H1 (cell line): Measurements from ENCODE around the gene PHLDA1. TPM values are rescaled to one million over a fixed set of nuclear protein-coding genes. Genes with fewer than 3 reads are reported as not detected.

Experiments used
- CTCF ChIA-PET: fragments of 300-600 bp; sonication (Branson Sonifier 250); formaldehyde crosslinking; loops from one replicate; lab custom pipeline; 2021; ENCODE audit not compliant: partially characterized antibody; lab: Charles Lee
- POLR2A ChIA-PET: fragments of 300-600 bp; sonication (Branson Sonifier 250); formaldehyde crosslinking; loops from one replicate; lab custom pipeline; 2021; ENCODE audit warnings: inconsistent platforms; ENCODE audit not compliant: partially characterized antibody; lab: Charles Lee
- DNase-seq, 2 experiments: peaks; one replicate each; pipeline versions ENCODE4 v3.0.0 to v3.0.0-alpha.2; 2010 to 2022; ENCODE audit warnings: low spot score in 2 of 2, low read depth in 1 of 2, mixed read lengths in 1 of 2
- FAIRE-seq: peaks from 2 replicates; lab custom pipeline; 2011; peaks lifted over from hg19 to GRCh38; lab: Jason Lieb, UNC
- H2AFZ ChIP-seq: 2 replicates; pipeline ENCODE4 v1.8.1; 2012; ENCODE audit warnings: low read length, inconsistent platforms
- H2AK5ac ChIP-seq: 2 replicates; pipeline ENCODE4 v1.6.1; 2013; ENCODE audit warnings: low read depth, low read length
- H2BK120ac ChIP-seq: replicated peaks from 2 replicates; pipeline ENCODE3; 2013; ENCODE audit warnings: low read depth, low read length, inconsistent platforms
- H2BK12ac ChIP-seq: 2 replicates; pipeline ENCODE4 v1.6.1; 2013; ENCODE audit warnings: low read depth, low read length
- H2BK15ac ChIP-seq: 2 replicates; pipeline ENCODE4 v1.6.1; 2013; ENCODE audit warnings: low read length
- H2BK20ac ChIP-seq: 2 replicates; pipeline ENCODE4 v1.6.1; 2013; ENCODE audit warnings: low read length
- H2BK5ac ChIP-seq: 2 replicates; pipeline ENCODE4 v1.6.1; 2013; ENCODE audit warnings: low read depth, low read length
- H3K14ac ChIP-seq: 2 replicates; pipeline ENCODE4 v1.6.1; 2013; ENCODE audit warnings: inconsistent platforms; ENCODE audit not compliant: insufficient read length
- H3K18ac ChIP-seq: 2 replicates; pipeline ENCODE4 v1.6.1; 2013; ENCODE audit warnings: low read length; ENCODE audit errors: extremely low read depth
- H3K23ac ChIP-seq: 2 replicates; pipeline ENCODE4 v1.6.1; 2013; ENCODE audit warnings: inconsistent platforms; ENCODE audit not compliant: insufficient read length
- H3K23me2 ChIP-seq: 2 replicates; pipeline ENCODE4 v1.6.1; 2013; ENCODE audit warnings: low read depth, low read length
- H3K27ac ChIP-seq: 2 replicates; pipeline ENCODE4 v1.6.1; 2011; ENCODE audit warnings: low read depth, low read length, inconsistent platforms
- H3K27me3 ChIP-seq, 4 experiments: replicated peaks in 1 of 4; 1 replicate in 1 of 4; 2 replicates in 3 of 4; pipeline versions ENCODE4 v1.6.1 to v1.8.1; 2011 to 2013; ENCODE audit warnings: low read length in 3 of 4, mild to moderate bottlenecking in 3 of 4, inconsistent platforms in 2 of 4, mixed read lengths in 2 of 4, moderate library complexity in 1 of 4; ENCODE audit not compliant: control insufficient read depth in 3 of 4, insufficient read depth in 3 of 4; ENCODE audit errors: extremely low read depth in 1 of 4
- H3K36me3 ChIP-seq, 4 experiments: 2 replicates each; pipeline versions ENCODE4 v1.6.1 to v1.8.1; 2011 to 2013; ENCODE audit warnings: mild to moderate bottlenecking in 4 of 4, low read length in 3 of 4, moderate library complexity in 2 of 4, control low read depth in 1 of 4, inconsistent platforms in 1 of 4; ENCODE audit not compliant: insufficient read depth in 4 of 4, control insufficient read depth in 2 of 4
- H3K4ac ChIP-seq: replicated peaks from 2 replicates; pipeline ENCODE3; 2013; ENCODE audit warnings: low read length, low read depth, mixed read lengths, inconsistent platforms; ENCODE audit not compliant: insufficient read length
- H3K4me1 ChIP-seq, 4 experiments: replicated peaks in 1 of 4; 1 replicate in 1 of 4; 2 replicates in 3 of 4; pipeline versions ENCODE4 v1.6.1 to v1.8.1; 2011 to 2013; ENCODE audit warnings: low read length in 3 of 4, inconsistent platforms in 2 of 4, mixed read lengths in 1 of 4; ENCODE audit not compliant: insufficient read depth in 4 of 4, control insufficient read depth in 3 of 4
- H3K4me2 ChIP-seq, 2 experiments: 2 replicates each; pipeline versions ENCODE4 v1.6.1 to v1.8.1; 2011 to 2013; ENCODE audit warnings: low read depth in 2 of 2, low read length in 2 of 2, control low read depth in 1 of 2, inconsistent platforms in 1 of 2, mild to moderate bottlenecking in 1 of 2; ENCODE audit not compliant: insufficient read depth in 1 of 2
- H3K4me3 ChIP-seq, 4 experiments: fragments of 200-600, 300-600 bp in 1 of 4; sonication (generic), shearing (Covaris generic), sonication (Bioruptor Twin) in 1 of 4; 2 replicates each; pipeline versions ENCODE4 v1.5.1 to v1.8.1; 2011 to 2016; ENCODE audit warnings: low read length in 4 of 4, low read depth in 3 of 4, control low read depth in 2 of 4, inconsistent platforms in 2 of 4, mild to moderate bottlenecking in 2 of 4, mixed read lengths in 1 of 4, moderate library complexity in 1 of 4; ENCODE audit not compliant: insufficient read depth in 2 of 4; ENCODE audit errors: extremely low read depth in 1 of 4
- H3K56ac ChIP-seq: replicated peaks from 2 replicates; pipeline ENCODE3; 2013; ENCODE audit warnings: low read depth, mild to moderate bottlenecking, mixed read lengths, low read length, inconsistent platforms; ENCODE audit not compliant: insufficient read length
- H3K79me1 ChIP-seq: 2 replicates; pipeline ENCODE4 v1.6.1; 2013; ENCODE audit warnings: low read depth, low read length, control low read depth
- H3K79me2 ChIP-seq, 2 experiments: 2 replicates each; pipeline versions ENCODE4 v1.6.1 to v1.8.1; 2012 to 2013; ENCODE audit warnings: low read length in 2 of 2, mild to moderate bottlenecking in 2 of 2, inconsistent platforms in 1 of 2; ENCODE audit not compliant: insufficient read depth in 2 of 2, control insufficient read depth in 1 of 2
- H3K9ac ChIP-seq, 4 experiments: replicated peaks in 1 of 4; 1 replicate in 1 of 4; 2 replicates in 3 of 4; pipeline versions ENCODE4 v1.6.1 to v1.8.1; 2011 to 2013; ENCODE audit warnings: low read depth in 3 of 4, low read length in 3 of 4, control low read depth in 2 of 4, mild to moderate bottlenecking in 2 of 4, moderate library complexity in 2 of 4, inconsistent platforms in 1 of 4; ENCODE audit errors: extremely low read depth in 1 of 4
- H3K9me3 ChIP-seq, 2 experiments: 2 replicates each; pipeline versions ENCODE4 v1.6.1 to v1.8.1; 2012 to 2013; ENCODE audit warnings: mild to moderate bottlenecking in 2 of 2, moderate library complexity in 2 of 2, control low read depth in 1 of 2, inconsistent platforms in 1 of 2, low read depth in 1 of 2, low read length in 1 of 2, mixed read lengths in 1 of 2; ENCODE audit not compliant: insufficient read depth in 2 of 2
- H4K20me1 ChIP-seq, 2 experiments: replicated peaks in 1 of 2; 2 replicates each; pipeline versions ENCODE3 to v1.8.1; 2011 to 2013; ENCODE audit warnings: inconsistent platforms in 2 of 2, low read length in 2 of 2, mild to moderate bottlenecking in 1 of 2; ENCODE audit not compliant: insufficient read depth in 2 of 2, control insufficient read depth in 1 of 2
- H4K5ac ChIP-seq: 2 replicates; pipeline ENCODE4 v1.6.1; 2013; ENCODE audit warnings: low read length, low read depth, mixed read lengths, inconsistent platforms; ENCODE audit not compliant: insufficient read length
- H4K8ac ChIP-seq: 2 replicates; pipeline ENCODE4 v1.8.0; 2013; ENCODE audit warnings: mild to moderate bottlenecking, moderate library complexity, low read length, inconsistent platforms; ENCODE audit not compliant: insufficient read depth; ENCODE audit errors: extremely low read depth
- H4K91ac ChIP-seq: replicated peaks from 2 replicates; pipeline ENCODE3; 2013; ENCODE audit warnings: low read length, mixed read lengths, inconsistent platforms; ENCODE audit not compliant: insufficient read length
- ASH2L ChIP-seq: fragments of 200-600, 300-600 bp; sonication (generic); IDR thresholded peaks from one replicate; pipeline ENCODE4 v1.7.1; 2017; ENCODE audit warnings: low read length
- HDAC2 ChIP-seq, 2 experiments: fragments of 300-600 bp in 1 of 2; sonication (generic) in 1 of 2; IDR thresholded peaks; 2 replicates each; pipeline ENCODE4 v1.6.1; 2011 to 2012; ENCODE audit warnings: low read depth in 2 of 2, low read length in 2 of 2, mild to moderate bottlenecking in 2 of 2, moderate library complexity in 2 of 2, borderline replicate concordance in 1 of 2, inconsistent platforms in 1 of 2
- JUND ChIP-seq: IDR thresholded peaks from 2 replicates; pipeline ENCODE4 v1.6.1; 2011; ENCODE audit warnings: mild to moderate bottlenecking, improper control_type of control experiment, low read length
- MAFK ChIP-seq: IDR thresholded peaks from 2 replicates; pipeline ENCODE4 v1.6.1; 2012; ENCODE audit warnings: low read depth, mild to moderate bottlenecking, improper control_type of control experiment, low read length
- POLR2AphosphoS5 ChIP-seq: IDR thresholded peaks from 2 replicates; pipeline ENCODE4 v1.6.1; 2011; ENCODE audit warnings: low read depth, low read length
- RAD21 ChIP-seq, 2 experiments: IDR thresholded peaks in 1 of 2; conservative IDR thresholded peaks in 1 of 2; 2 replicates each; pipeline ENCODE4 v1.6.1; 2011; ENCODE audit warnings: low read depth in 2 of 2, low read length in 2 of 2, improper control_type of control experiment in 1 of 2, inconsistent platforms in 1 of 2, mild to moderate bottlenecking in 1 of 2, moderate library complexity in 1 of 2
- RBBP5 ChIP-seq: IDR thresholded peaks from 2 replicates; pipeline ENCODE4 v1.7.1; 2012; ENCODE audit warnings: low read depth, mild to moderate bottlenecking, inconsistent platforms, low read length, moderate library complexity, borderline replicate concordance
- SIRT6 ChIP-seq: IDR thresholded peaks from one replicate; pipeline ENCODE4 v1.7.1; 2012; ENCODE audit warnings: low read length, inconsistent platforms
- ZNF274 ChIP-seq: IDR thresholded peaks from 2 replicates; pipeline ENCODE4 v1.7.0; 2012; ENCODE audit warnings: low read length, borderline replicate concordance; ENCODE audit errors: extremely low read depth
- WGBS, 2 experiments: shearing (Covaris generic) in 1 of 2; methylation state at CpG; one replicate each; pipeline versions ENCODE4 v1.1.6 to v1.1.7; 2013 to 2015; ENCODE audit warnings: low lambda C conversion rate in 2 of 2, mixed read lengths in 2 of 2, inconsistent platforms in 1 of 2, low coverage in 1 of 2, missing lambda C conversion rate in 1 of 2; ENCODE audit not compliant: insufficient replicate concordance in 2 of 2, insufficient coverage in 1 of 2, insufficient read length in 1 of 2; ENCODE audit errors: extremely low coverage in 1 of 2, missing lambda C conversion rate in 1 of 2; 5-methylcytosine and 5-hydroxymethylcytosine counted together
- polyA plus RNA-seq, 7 experiments: library from polyadenylated mRNA; depleted of rRNA in 3 of 7; stranded (reverse) in 5 of 7; unstranded in 2 of 7; fragments of >200 nt in 5 of 7; fragments of 200-250 nt in 2 of 7; gene quantifications; 1 replicate in 5 of 7; 2 replicates in 1 of 7; 4 replicates in 1 of 7; pipeline versions ENCODE4 v1.2.1 to v1.2.3, GENCODE V29; 2011 to 2013; ENCODE audit warnings: missing spikeins in 2 of 7, mixed read lengths in 2 of 7
- total RNA-seq: library from RNA; stranded (reverse); fragmentation: NEBNext Ultra II Directional; extraction: Animal tissue kit (Norgen Biotek cat#: 25700); gene quantifications from 2 replicates; pipeline ENCODE4 v1.2.1, GENCODE V29; 2021

The PHLDA1 gene
- total and polyA plus RNA-seq, 2 of the 8 experiments (the other 6 are each of a cell fraction or from before 2014, with no cell fraction given), result 18.9 to 19.4 TPM

DNA sequence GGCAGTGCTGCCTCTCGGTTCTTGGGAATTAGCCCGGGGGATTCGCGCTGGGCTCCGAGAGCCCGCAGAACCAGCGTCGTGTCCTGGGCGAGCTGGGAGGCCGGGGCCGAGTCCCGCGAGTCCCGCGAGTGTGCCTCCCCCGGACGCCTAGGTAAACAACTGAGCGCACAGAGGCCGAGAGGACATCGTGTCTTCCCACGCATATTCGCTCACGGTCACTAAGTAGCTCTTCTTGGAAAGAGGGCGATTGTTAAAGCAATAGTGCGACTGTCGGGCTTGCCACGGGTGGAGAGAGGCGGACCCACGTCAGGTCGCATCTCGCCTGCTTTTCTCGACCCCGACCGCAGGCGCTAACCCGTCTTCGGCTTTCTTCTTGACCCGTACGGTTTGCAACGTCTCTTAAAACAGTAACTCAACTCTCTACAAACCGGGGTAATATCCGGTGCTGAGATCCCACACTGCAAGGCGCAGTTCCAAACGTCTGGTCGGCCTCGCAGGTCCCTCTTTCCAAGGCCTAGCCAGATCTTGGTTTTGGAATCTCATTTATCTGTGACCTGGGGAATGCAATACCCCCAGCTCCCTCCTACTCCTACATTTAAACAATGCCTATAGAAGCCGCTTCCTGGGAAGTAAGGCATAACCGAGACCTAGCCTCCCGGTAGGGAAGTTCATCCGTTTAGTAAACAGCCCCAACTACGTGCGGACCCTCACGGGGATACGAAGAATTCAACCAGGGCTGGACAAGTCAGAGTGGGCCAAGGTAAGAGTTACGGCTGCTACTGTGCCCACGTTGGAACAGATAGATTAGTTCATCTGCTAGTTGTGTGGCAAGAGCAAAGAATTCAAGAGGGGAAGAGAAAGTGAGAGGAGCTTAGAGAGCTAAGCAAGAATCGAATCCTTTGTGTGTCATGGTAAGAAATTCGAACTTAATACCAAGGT lies 736 bp upstream of the PHLDA1 start:
- peak overlapping the region; percentile 88 for H3K56ac ChIP-seq
- H3K4me1 ChIP-seq, result peaks cover 0 to 11% (median 2%) of the 10 kb centered on the region in 4 experiments; a peak in 5 of 7 replicates
- FAIRE-seq (no peak), DNase-seq (no peak)
- H4K8ac ChIP-seq, result peak overlapping the region; percentile 45
- peak overlapping the region; percentile 53; the same call in 1 of the 2 replicates for H2BK12ac ChIP-seq
- no peaks in the 10 kb centered on the region for H3K9me3 ChIP-seq
- peaks cover 2 to 5% of the 10 kb centered on the region in 2 experiments for H4K20me1 ChIP-seq
- peak overlapping the region; percentile 10 for H3K4ac ChIP-seq
- peak overlapping the region; percentile 52 for H3K18ac ChIP-seq
- peak overlapping the region; percentile 89 to 94 (median 92) for H3K4me3 ChIP-seq
- POLR2A ChIA-PET, result interaction anchor here (0.6 to 3.9 kb wide), 22 partner anchors 9 to 546 kb away, joined by 3 to 42 read pairs (median 4); partner anchors contain the start of genes BBS10 and OSBPL8
- WGBS, 2 experiments, result 2% methylated on average over 55 of the region's 58 CpGs; no CpG with 5 or more reads in 1 of the 2 experiments
- no peak overlapping the region for H2AK5ac ChIP-seq
- peak overlapping the region; percentile 79 for H2BK120ac ChIP-seq
- H2AFZ ChIP-seq, result peak overlapping the region; percentile 6; the same call in 1 of the 2 replicates
- H3K27ac ChIP-seq, result peak overlapping the region; percentile 54; the same call in 1 of the 2 replicates
- H3K14ac ChIP-seq, result peak overlapping the region; percentile 20
- H3K79me1 ChIP-seq, result peaks cover 4% of the 10 kb centered on the region
- H3K4me2 ChIP-seq, result peak overlapping the region; percentile 98 to 99
- no peak overlapping the region for H2BK15ac ChIP-seq
- peaks cover 0 to 36% of the 10 kb centered on the region in 2 experiments; a peak in 2 of 4 replicates for H3K79me2 ChIP-seq
- no peak overlapping the region for H3K23ac ChIP-seq
- no peak overlapping the region for H2BK20ac ChIP-seq
- peak overlapping the region; percentile 56 to 73 (median 70) for H3K9ac ChIP-seq
- peaks cover 17% of the 10 kb centered on the region for H3K23me2 ChIP-seq
- CTCF ChIA-PET, result interaction anchor here (0.6 to 3.8 kb wide), 17 partner anchors 8 to 1162 kb away, joined by 3 to 26 read pairs (median 5); no protein-coding TSS in a partner anchor
- no peaks in the 10 kb centered on the region; a peak in 1 of 7 replicates for H3K27me3 ChIP-seq
- peak overlapping the region; percentile 56 for H4K91ac ChIP-seq
- peaks cover 0 to 19% (median 0%) of the 10 kb centered on the region in 4 experiments; a peak in 1 of 8 replicates for H3K36me3 ChIP-seq
- H2BK5ac ChIP-seq, result peak overlapping the region; percentile 57; the same call in 1 of the 2 replicates
- H4K5ac ChIP-seq, result peak overlapping the region; percentile 49
- TF ChIP-seq HDAC2 (IDR thresholded peaks at IDR 0.05; ENCODE audit: borderline replicate concordance in 1 of 2, low read depth in 2 of 2, low read length in 2 of 2) (peak in 1 of 2 experiments; percentile 11; a peak in 1 of 4 replicates), JUND (no peak), ASH2L (no peak), POLR2AphosphoS5 (0 out of 2 replicates have a peak, but pooled peaks have one; percentile 44), MAFK (no peak), RBBP5 (peak; percentile 73; the same call in 1 of the 2 replicates), ZNF274 (no peak), RAD21 (IDR thresholded peaks at IDR 0.05 in 1 of 2, conservative IDR thresholded peaks at IDR 0.05 in 1 of 2; ENCODE audit: low read depth in 2 of 2, low read length in 2 of 2) (peak in 1 of 2 experiments; percentile 11; a peak in 1 of 4 replicates), SIRT6 (no peak)
